Thymus (tissue), 11 donors: ENCODE data around the gene ASXL1. TPM values are rescaled to one million over a fixed set of nuclear protein-coding genes. Genes with fewer than 3 reads are reported as not detected.
"Not testable (repeated sequence)": the region's sequence is repeated elsewhere in the genome, so short reads cannot be mapped to it uniquely, and the experiment has no call there.

ENCODE experiments used
- DNase-seq, 9 donors: peaks; one replicate each; pipeline ENCODE4 v3.0.0-alpha.2; 2013; ENCODE audit warnings: low spot score in 9 of 9, low read depth in 6 of 9, missing footprints in 1 of 9
- H3K27ac ChIP-seq, 2 donors: one replicate each; pipeline ENCODE4 v1.5.1; 2013; ENCODE audit warnings: control low read depth in 1 of 2, low read depth in 1 of 2, low read length in 1 of 2, mild to moderate bottlenecking in 1 of 2, moderate library complexity in 1 of 2
- H3K27me3 ChIP-seq, 2 donors: one replicate each; pipeline ENCODE4 v1.5.1; 2013; ENCODE audit warnings: low read length in 1 of 2; ENCODE audit not compliant: control insufficient read depth in 2 of 2, insufficient read depth in 1 of 2
- H3K36me3 ChIP-seq, 2 donors: one replicate each; pipeline ENCODE4 v1.5.1; 2013; ENCODE audit warnings: low read length in 1 of 2, mild to moderate bottlenecking in 1 of 2, moderate library complexity in 1 of 2; ENCODE audit not compliant: control insufficient read depth in 2 of 2, insufficient read depth in 2 of 2
- H3K4me1 ChIP-seq, 2 donors: one replicate each; pipeline ENCODE4 v1.5.1; 2013; ENCODE audit warnings: low read length in 2 of 2; ENCODE audit not compliant: control insufficient read depth in 2 of 2, insufficient read depth in 2 of 2
- H3K4me3 ChIP-seq, 2 donors: one replicate each; pipeline ENCODE4 v1.5.1; 2013; ENCODE audit warnings: low read length in 2 of 2, control low read depth in 1 of 2, mild to moderate bottlenecking in 1 of 2
- H3K9me3 ChIP-seq, 2 donors: one replicate each; pipeline ENCODE4 v1.5.1; 2013; ENCODE audit warnings: low read length in 1 of 2, mild to moderate bottlenecking in 1 of 2; ENCODE audit not compliant: control insufficient read depth in 2 of 2, insufficient read depth in 1 of 2
- WGBS: extraction: QIAGEN DNeasy Blood & Tissue Kit; methylation state at CpG from one replicate; pipeline ENCODE4 v1.1.7; 2013; 5-methylcytosine and 5-hydroxymethylcytosine counted together
- polyA plus RNA-seq: library from polyadenylated mRNA; stranded (reverse); fragments of 200-250 nt; gene quantifications from one replicate; pipeline ENCODE4 v1.2.3, GENCODE V29; 2013
- total RNA-seq: library from RNA; stranded (reverse); fragments of 120-200 nt; gene quantifications from one replicate; pipeline ENCODE4 v1.2.4, GENCODE V29; 2013
- donor health status: healthy.

The ASXL1 gene
- total and polyA plus RNA-seq, 2 donors: 34.8 to 40.0 TPM

GRCh38 chr20:32364554-32365208 lies 6.5 kb downstream of the ASXL1 start:
- Histone ChIP-seq H3K4me3 (no peak overlapping the region), H3K36me3 (peaks cover 10 to 29% of the 10 kb centered on the region in 2 donors), H3K4me1 (peaks cover 26 to 27% of the 10 kb centered on the region in 2 donors), H3K27ac (no peak overlapping the region), H3K27me3 (no peaks in the 10 kb centered on the region), H3K9me3 (no peaks in the 10 kb centered on the region)
- 92% methylated on average over 7 of the region's 7 CpGs for WGBS
- DNase-seq: no peak

GRCh38 chr20:32365564-32365963 lies 7.4 kb downstream of the ASXL1 start:
- Histone ChIP-seq H3K4me1 (peaks cover 22% of the 10 kb centered on the region in 2 donors), H3K27ac (no peak overlapping the region), H3K36me3 (peaks cover 10 to 36% of the 10 kb centered on the region in 2 donors), H3K9me3 (no peaks in the 10 kb centered on the region), H3K4me3 (no peak overlapping the region), H3K27me3 (no peaks in the 10 kb centered on the region)
- 84% methylated on average over 5 of the region's 5 CpGs for WGBS
- DNase-seq: no peak

- Histone ChIP-seq H3K36me3 (peaks cover 17 to 44% of the 10 kb centered on the region in 2 donors), H3K4me3 (no peak overlapping the region), H3K27ac (no peak overlapping the region), H3K27me3 (no peaks in the 10 kb centered on the region), H3K9me3 (no peaks in the 10 kb centered on the region), H3K4me1 (peaks cover 14 to 16% of the 10 kb centered on the region in 2 donors)
- no peak for DNase-seq
- WGBS: 92% methylated on average over 2 of the region's 2 CpGs
These were observed 8.2 kb downstream of the ASXL1 start for GRCh38 chr20:32366380-32366779.

- H3K9me3 ChIP-seq: no peaks in the 10 kb centered on the region
- H3K4me3 ChIP-seq: no peak overlapping the region
- peaks cover 24 to 57% of the 10 kb centered on the region in 2 donors for H3K36me3 ChIP-seq
- no peak overlapping the region for H3K27ac ChIP-seq
- peaks cover 10 to 14% of the 10 kb centered on the region in 2 donors for H3K4me1 ChIP-seq
- no peak for DNase-seq
- H3K27me3 ChIP-seq: no peaks in the 10 kb centered on the region
These were observed 10.2 kb downstream of the ASXL1 start for GRCh38 chr20:32368323-32368722.

- Histone ChIP-seq H3K4me1 (peaks cover 6 to 9% of the 10 kb centered on the region in 2 donors), H3K27me3 (no peaks in the 10 kb centered on the region), H3K4me3 (no peak overlapping the region), H3K36me3 (peaks cover 25 to 62% of the 10 kb centered on the region in 2 donors), H3K27ac (no peak overlapping the region), H3K9me3 (no peaks in the 10 kb centered on the region)
- 84% methylated on average over 6 of the region's 6 CpGs for WGBS
- no peak for DNase-seq
These were observed 10.8 kb downstream of the ASXL1 start for GRCh38 chr20:32368925-32369324.

GRCh38 chr20:32370897-32371296 lies 12.8 kb downstream of the ASXL1 start:
- no peak for DNase-seq
- WGBS: 100% methylated on average over 2 of the region's 2 CpGs
- H3K36me3 ChIP-seq: peaks cover 32 to 79% of the 10 kb centered on the region in 2 donors
- no peaks in the 10 kb centered on the region for H3K4me1 ChIP-seq
- H3K27ac ChIP-seq: no peak overlapping the region
- no peaks in the 10 kb centered on the region for H3K9me3 ChIP-seq
- H3K27me3 ChIP-seq: no peaks in the 10 kb centered on the region
- H3K4me3 ChIP-seq: no peak overlapping the region

GRCh38 chr20:32378461-32378860 lies 20.3 kb downstream of the ASXL1 start:
- H3K4me1 ChIP-seq: no peaks in the 10 kb centered on the region
- WGBS: 92% methylated on average over 2 of the region's 2 CpGs
- DNase-seq: no peak
- H3K27me3 ChIP-seq: no peaks in the 10 kb centered on the region
- no peaks in the 10 kb centered on the region for H3K9me3 ChIP-seq
- no peak overlapping the region for H3K4me3 ChIP-seq
- no peak overlapping the region for H3K27ac ChIP-seq
- peaks cover 41 to 50% of the 10 kb centered on the region in 2 donors for H3K36me3 ChIP-seq

- peaks cover 39 to 42% of the 10 kb centered on the region in 2 donors for H3K36me3 ChIP-seq
- not testable (repeated sequence) for H3K4me3 ChIP-seq, DNase-seq, H3K9me3 ChIP-seq, H3K4me1 ChIP-seq, H3K27ac ChIP-seq, H3K27me3 ChIP-seq
- WGBS: 95% methylated on average over 9 of the region's 9 CpGs
These were observed 21.9 kb downstream of the ASXL1 start for GRCh38 chr20:32380037-32380436.

GRCh38 chr20:32380745-32381144 lies 22.6 kb downstream of the ASXL1 start:
- no peak overlapping the region for H3K27ac ChIP-seq
- no peaks in the 10 kb centered on the region for H3K9me3 ChIP-seq
- DNase-seq: no peak
- H3K4me1 ChIP-seq: peaks cover 0 to 3% of the 10 kb centered on the region in 2 donors
- H3K36me3 ChIP-seq: peaks cover 37 to 38% of the 10 kb centered on the region in 2 donors
- H3K27me3 ChIP-seq: no peaks in the 10 kb centered on the region
- H3K4me3 ChIP-seq: no peak overlapping the region
- WGBS: 98% methylated on average over 3 of the region's 3 CpGs
